ENCODE results near the gene PLK2. TPM values are rescaled to one million over a fixed set of nuclear protein-coding genes. Genes with fewer than 3 reads are reported as not detected.

Gene PLK2
- total and polyA plus RNA-seq, 2 of the 4 experiments (the other 2 are of a cell fraction): 129 to 337 TPM

DNA sequence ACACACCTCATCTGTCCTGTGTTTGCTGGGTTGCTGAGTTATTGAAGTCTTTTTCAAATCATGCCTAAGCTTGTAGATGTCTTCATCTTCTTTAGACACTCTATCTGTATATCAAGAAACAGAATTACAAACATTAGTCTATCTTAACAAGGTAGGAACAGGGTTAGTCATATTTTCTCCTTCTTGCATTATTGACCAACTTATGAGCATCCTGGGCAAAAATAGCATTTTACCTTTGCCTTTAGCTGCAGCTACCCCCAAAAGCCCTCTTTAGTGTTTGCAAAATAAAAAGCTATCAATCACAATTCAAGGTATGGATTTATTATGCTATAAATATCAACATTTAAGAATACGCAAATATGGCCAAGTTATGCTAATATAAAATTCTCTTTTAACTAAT is 3.4 kb downstream of the PLK2 start:
- no peak overlapping the region for H4K5ac ChIP-seq (ENCODE audit: low read depth, low read length)
- peaks cover 5% of the 10 kb centered on the region; the same call in 1 of the 2 replicates for H3K9me1 ChIP-seq (ENCODE audit: insufficient read depth, low read length)
- POLR2A ChIA-PET (ENCODE audit: unreplicated experiment): interaction anchor here (1.6 kb wide), 1 partner anchor 568 kb away, joined by 5 read pairs; no protein-coding TSS in a partner anchor
- H4K8ac ChIP-seq (ENCODE audit: low read depth in 2 of 2, low read length in 2 of 2): no peak overlapping the region
- H4K20me1 ChIP-seq (ENCODE audit: insufficient read depth, low read length): peaks cover 63% of the 10 kb centered on the region
- H3K9me3 ChIP-seq (ENCODE audit: control insufficient read depth, insufficient read depth, low read length): no peaks in the 10 kb centered on the region
- in situ Hi-C loops (cut with MboI; ENCODE audit: low sequenced_read_pairs): loop anchor here (5.0 to 25.0 kb wide), 3 partner anchors 674 to 1544 kb away; partner anchors contain the start of gene SETD9
- dilution Hi-C loops (cut with HindIII; ENCODE audit: low sequenced_read_pairs, unreplicated experiment): no loop called here
- 0 out of 2 replicates have a peak overlapping the region, but pooled peaks have one; percentile 48 for H3K14ac ChIP-seq (replicated peaks; ENCODE audit: low read depth, low read length)
- no peak overlapping the region for H3K9ac ChIP-seq (ENCODE audit: low read depth, low read length)
- H4K91ac ChIP-seq (ENCODE audit: insufficient read depth, low read depth, low read length): no peak overlapping the region
- intact Hi-C loops (cut with micrococcal nuclease): loop anchor here (1.0 to 5.0 kb wide), 5 partner anchors 134 to 957 kb away; no protein-coding TSS in a partner anchor
- peak overlapping the region; percentile 85; the same call in 1 of the 2 replicates for H3K4me3 ChIP-seq (ENCODE audit: insufficient read depth, low read depth, low read length)
- H3K4me2 ChIP-seq (ENCODE audit: low read depth, low read length): peak overlapping the region; percentile 97
- peaks cover 25 to 44% of the 10 kb centered on the region in 2 experiments for H3K79me1 ChIP-seq (ENCODE audit: low read depth in 1 of 2, low read length in 2 of 2)
- H3K27ac ChIP-seq (ENCODE audit: insufficient read depth, low read length): no peak overlapping the region
- no peak overlapping the region for H2AFZ ChIP-seq (replicated peaks; ENCODE audit: low read length, poor library complexity)
- H2BK20ac ChIP-seq (ENCODE audit: low read depth, low read length): no peak overlapping the region
- no peak overlapping the region for H3K18ac ChIP-seq (ENCODE audit: low read depth, low read length)
- H2BK120ac ChIP-seq (ENCODE audit: low read depth, low read length): no peak overlapping the region
- peaks cover 2% of the 10 kb centered on the region for H3K4me1 ChIP-seq (ENCODE audit: control insufficient read depth, insufficient read depth, low read length)
- no peak for TF ChIP-seq CHD1 (IDR thresholded peaks at IDR 0.05; ENCODE audit: low read depth, low read length)
- TF ChIP-seq NFE2L2 (IDR thresholded peaks at IDR 0.05; ENCODE audit: low read depth, low read length): no peak
- TF ChIP-seq, protein P1, sequence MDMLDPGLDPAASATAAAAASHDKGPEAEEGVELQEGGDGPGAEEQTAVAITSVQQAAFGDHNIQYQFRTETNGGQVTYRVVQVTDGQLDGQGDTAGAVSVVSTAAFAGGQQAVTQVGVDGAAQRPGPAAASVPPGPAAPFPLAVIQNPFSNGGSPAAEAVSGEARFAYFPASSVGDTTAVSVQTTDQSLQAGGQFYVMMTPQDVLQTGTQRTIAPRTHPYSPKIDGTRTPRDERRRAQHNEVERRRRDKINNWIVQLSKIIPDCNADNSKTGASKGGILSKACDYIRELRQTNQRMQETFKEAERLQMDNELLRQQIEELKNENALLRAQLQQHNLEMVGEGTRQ (IDR thresholded peaks at IDR 0.05; ENCODE audit: low read depth, low read length): no peak
- no peak for TF ChIP-seq MXI1 (IDR thresholded peaks at IDR 0.05; ENCODE audit: borderline replicate concordance, low read depth, low read length)
- TF ChIP-seq RFX5 (IDR thresholded peaks at IDR 0.05; ENCODE audit: low read depth, low read length): no peak
- TF ChIP-seq MAZ (IDR thresholded peaks at IDR 0.05; ENCODE audit: borderline replicate concordance, low read depth, low read length): no peak
- TF ChIP-seq POLR2A (IDR thresholded peaks at IDR 0.05; ENCODE audit: low read depth, low read length): no peak
- TF ChIP-seq CEBPB (IDR thresholded peaks at IDR 0.05; ENCODE audit: low read depth, low read length): no peak
- TF ChIP-seq CTCF (conservative IDR thresholded peaks at IDR 0.05; ENCODE audit: low read depth, low read length): no peak
- no peak for TF ChIP-seq RAD21 (IDR thresholded peaks at IDR 0.05; ENCODE audit: low read length)
- no peak for TF ChIP-seq MAFK (IDR thresholded peaks at IDR 0.05; ENCODE audit: low read depth, low read length)
- no peak for TF ChIP-seq FOS (IDR thresholded peaks at IDR 0.05; ENCODE audit: low read depth, low read length)
- TF ChIP-seq RCOR1 (IDR thresholded peaks at IDR 0.05; ENCODE audit: insufficient replicate concordance, low read length): no peak
- TF ChIP-seq, protein P2, sequence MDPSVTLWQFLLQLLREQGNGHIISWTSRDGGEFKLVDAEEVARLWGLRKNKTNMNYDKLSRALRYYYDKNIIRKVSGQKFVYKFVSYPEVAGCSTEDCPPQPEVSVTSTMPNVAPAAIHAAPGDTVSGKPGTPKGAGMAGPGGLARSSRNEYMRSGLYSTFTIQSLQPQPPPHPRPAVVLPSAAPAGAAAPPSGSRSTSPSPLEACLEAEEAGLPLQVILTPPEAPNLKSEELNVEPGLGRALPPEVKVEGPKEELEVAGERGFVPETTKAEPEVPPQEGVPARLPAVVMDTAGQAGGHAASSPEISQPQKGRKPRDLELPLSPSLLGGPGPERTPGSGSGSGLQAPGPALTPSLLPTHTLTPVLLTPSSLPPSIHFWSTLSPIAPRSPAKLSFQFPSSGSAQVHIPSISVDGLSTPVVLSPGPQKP (IDR thresholded peaks at IDR 0.05; ENCODE audit: borderline replicate concordance, low read depth, low read length): no peak
- TF ChIP-seq BHLHE40 (IDR thresholded peaks at IDR 0.05; ENCODE audit: low read depth, low read length): no peak
- TF ChIP-seq SMC3 (IDR thresholded peaks at IDR 0.05; ENCODE audit: low read depth, low read length): no peak
- no peak overlapping the region for H2AK5ac ChIP-seq (ENCODE audit: low read depth, low read length)
- H3K36me3 ChIP-seq (ENCODE audit: control insufficient read depth, insufficient read depth, low read length): peaks cover 56% of the 10 kb centered on the region
- H2AK9ac ChIP-seq (replicated peaks; ENCODE audit: low read depth, low read length, poor library complexity): no peak overlapping the region
- no peak for DNase-seq
- no peak overlapping the region for H3K23ac ChIP-seq (ENCODE audit: low read depth, low read length)
- H3K4ac ChIP-seq (ENCODE audit: low read depth, low read length): no peak overlapping the region
- no TSS peak for BruUV-seq (replicated peaks)
- no peaks in the 10 kb centered on the region for H3K27me3 ChIP-seq (ENCODE audit: control insufficient read depth, insufficient read depth, low read length)
- CTCF ChIA-PET: interaction anchor here (1.4 kb wide), 1 partner anchor 569 kb away, joined by 4 read pairs; no protein-coding TSS in a partner anchor
- H2BK15ac ChIP-seq (ENCODE audit: low read depth, low read length): no peak overlapping the region
- no CpG with 5 or more reads among the region's 1 CpG for WGBS, 2 experiments (ENCODE audit: extremely low coverage in 2 of 2, insufficient read length in 1 of 2)
- H3K56ac ChIP-seq (ENCODE audit: extremely low read depth, insufficient read depth, low read length): no peak overlapping the region
- ATAC-seq (ENCODE audit: low read depth): no peak
- H2BK5ac ChIP-seq (ENCODE audit: low read depth, low read length, poor library complexity, severe bottlenecking): peak overlapping the region; percentile 6

Measured in IMR-90 (cell line).